ENCODE data around the gene DGKG.

Gene DGKG

DNA sequence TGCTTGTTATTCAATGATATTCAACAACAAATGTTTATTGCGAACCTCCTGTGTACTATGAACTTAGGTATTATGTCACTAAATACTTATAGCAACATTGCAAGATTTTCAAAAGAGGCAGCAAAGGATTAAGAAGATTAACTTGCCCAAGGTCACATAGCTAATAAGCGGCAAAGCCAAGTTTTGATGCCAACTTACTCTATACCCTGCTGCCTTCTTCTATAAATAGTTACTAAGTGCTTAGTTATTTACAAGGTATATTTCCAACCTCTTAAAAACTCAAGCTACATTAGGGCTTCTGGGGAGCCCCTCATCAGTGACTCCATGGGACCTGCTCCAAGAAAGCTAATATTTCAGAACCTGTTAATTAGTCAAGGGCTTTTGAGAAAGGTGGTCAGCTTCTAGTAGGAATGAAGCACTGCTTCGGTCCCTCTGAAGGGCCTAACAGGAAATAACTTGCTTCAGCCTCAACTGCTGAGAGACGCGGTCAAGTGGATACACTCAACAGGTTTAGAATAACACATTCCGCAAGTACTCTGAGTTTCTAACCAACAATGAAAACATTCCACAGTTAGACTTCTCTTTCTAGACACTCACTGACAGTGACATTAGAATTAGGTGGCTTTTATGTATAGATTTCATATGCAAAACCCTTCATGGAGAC lies 125.5 kb downstream of the DGKG start:
- DNase-seq, result no peak

GRCh38 chr3:186235554-186235953 lies 126.5 kb downstream of the DGKG start:
- DNase-seq, result no peak

- DNase-seq, result no peak
Measured at GRCh38 chr3:186234152-186234551, 127.9 kb downstream of the DGKG start.

- DNase-seq, result no peak
Measured at GRCh38 chr3:186226482-186226881, 135.6 kb downstream of the DGKG start.

GRCh38 chr3:186225603-186226002 lies 136.4 kb downstream of the DGKG start:
- DNase-seq, result no peak

GRCh38 chr3:186224041-186224610 lies 137.9 kb downstream of the DGKG start:
- DNase-seq, result no peak

GRCh38 chr3:186223476-186223875 lies 138.6 kb downstream of the DGKG start:
- DNase-seq, result no peak

- DNase-seq, result no peak
Measured at GRCh38 chr3:186221760-186222378, 140.2 kb downstream of the DGKG start.

DNA sequence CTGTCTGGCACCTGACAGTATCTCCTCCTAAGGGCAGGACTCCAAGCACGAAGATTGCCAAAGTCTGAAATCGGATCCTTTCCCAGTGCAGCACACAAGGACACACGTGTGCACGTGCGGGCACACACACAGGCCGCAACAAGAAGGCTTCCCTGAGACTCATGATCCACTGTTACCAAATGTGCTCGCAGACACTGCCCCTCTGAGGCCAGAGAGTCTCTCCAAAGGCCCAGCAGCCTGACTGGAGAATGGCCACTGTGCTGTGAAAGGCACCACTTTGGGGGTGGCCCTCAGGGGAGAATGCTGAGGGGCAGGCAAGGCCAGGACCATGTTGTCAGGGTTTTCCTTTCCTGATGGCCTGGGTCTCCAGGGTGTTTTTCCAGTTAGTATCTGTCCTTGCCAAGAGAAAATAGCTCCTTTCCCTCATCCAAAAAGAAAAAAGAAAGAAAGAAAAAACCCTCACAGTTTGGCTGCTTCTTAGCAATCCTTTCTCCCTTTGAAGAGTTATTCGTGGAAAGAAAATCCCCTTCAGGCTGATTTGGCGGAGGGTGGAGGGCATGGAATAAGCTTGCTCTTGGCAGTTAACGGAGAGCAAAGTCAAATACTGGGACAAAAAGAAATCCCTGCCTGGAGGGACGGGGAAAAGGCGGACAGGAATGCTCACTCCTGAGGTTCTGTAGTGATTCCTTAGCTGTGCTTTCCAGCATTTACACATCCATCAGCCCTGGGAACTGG lies 141.0 kb downstream of the DGKG start:
- DNase-seq, result no peak

- no peak for DNase-seq
Measured at GRCh38 chr3:186220365-186220764, 141.7 kb downstream of the DGKG start.

DNA sequence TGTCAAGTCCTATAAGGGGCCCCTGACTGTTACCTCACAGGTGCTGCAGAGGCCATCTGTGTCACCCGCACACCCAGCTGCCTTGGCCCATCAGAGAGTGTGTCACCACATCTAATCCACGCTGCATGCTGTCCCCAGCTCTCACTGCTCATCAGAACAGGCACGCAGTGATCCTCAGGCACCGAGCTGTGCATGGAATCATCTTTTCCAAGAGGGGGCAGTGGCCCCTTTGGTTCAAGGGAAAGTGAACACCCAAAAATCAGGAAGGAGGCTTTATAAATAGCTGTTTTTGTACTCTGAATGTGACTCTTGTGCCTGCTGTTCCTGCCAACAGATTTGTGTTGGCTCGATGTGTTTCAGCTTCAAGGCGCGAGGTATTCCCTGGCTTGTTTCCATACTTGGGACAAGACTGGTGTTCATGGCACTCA lies 142.8 kb downstream of the DGKG start:
- no peak for DNase-seq

- no peak for DNase-seq
Measured at GRCh38 chr3:186218421-186218820, 143.6 kb downstream of the DGKG start.

- no peak for DNase-seq
Measured at GRCh38 chr3:186217820-186218164, 144.2 kb downstream of the DGKG start.

DNA sequence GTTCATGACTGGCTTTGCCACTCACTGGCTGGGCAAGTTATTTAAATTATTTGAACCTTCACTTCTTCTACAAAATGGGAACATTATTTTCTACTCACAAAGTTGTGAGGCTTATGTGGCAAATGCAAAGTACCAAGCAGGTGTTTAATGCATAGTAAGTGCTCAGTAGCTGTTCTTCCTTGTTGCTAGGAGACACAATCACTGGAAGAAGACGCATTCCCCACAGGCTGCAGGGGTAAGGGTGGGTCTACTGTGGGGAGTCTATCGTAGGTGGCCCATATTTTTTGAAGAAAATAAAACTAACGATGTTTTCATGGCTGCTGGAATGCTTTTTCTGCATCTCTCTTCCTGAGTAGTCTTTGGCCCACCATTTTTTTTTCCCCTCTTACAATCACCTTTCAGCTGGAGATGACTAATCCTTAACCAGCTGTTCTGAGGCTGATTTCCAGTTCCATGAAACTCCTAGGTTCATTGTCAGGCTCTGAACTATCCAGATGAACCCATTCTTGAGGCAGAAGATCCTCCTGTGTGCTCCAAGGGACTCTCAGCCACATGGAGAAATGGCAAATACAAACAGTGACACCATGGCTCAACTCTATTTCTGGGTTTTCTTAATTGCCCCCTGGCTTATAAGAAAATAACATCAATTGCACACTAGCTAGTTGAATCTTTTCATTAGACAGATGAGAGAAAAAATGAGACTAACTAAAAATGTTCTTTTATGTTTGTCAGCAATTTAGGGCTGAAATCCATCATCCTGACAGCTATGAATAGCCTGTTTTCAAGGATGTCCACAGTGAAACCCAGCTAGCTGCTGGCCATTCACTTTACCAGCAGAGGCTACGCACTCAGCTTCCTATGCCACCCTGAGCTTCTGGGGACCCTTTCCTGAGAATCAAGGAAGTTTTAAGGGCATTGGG lies 144.9 kb downstream of the DGKG start:
- no peak for DNase-seq

- no peak for DNase-seq
Measured at GRCh38 chr3:186214670-186215069, 147.4 kb downstream of the DGKG start.

DNA sequence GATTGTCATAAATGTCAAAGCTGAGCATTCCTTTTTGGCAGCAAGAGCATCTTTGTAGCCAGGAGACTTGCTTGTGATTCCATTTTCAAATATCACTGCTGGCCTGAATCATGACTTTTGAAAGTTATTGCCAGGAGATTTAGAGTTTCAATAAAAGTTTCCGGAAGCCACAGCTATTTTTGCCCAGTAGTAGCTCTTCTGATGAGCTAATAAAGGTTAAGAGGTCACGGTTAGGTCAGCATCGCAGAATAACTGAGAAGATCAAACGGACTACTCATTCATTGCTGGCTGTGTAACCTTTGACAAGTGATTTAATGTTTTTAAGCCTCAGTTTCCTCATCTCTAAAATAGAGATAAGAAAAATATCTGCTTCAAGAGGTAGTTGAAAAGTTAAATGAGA lies 148.1 kb downstream of the DGKG start:
- no peak for DNase-seq

DNA sequence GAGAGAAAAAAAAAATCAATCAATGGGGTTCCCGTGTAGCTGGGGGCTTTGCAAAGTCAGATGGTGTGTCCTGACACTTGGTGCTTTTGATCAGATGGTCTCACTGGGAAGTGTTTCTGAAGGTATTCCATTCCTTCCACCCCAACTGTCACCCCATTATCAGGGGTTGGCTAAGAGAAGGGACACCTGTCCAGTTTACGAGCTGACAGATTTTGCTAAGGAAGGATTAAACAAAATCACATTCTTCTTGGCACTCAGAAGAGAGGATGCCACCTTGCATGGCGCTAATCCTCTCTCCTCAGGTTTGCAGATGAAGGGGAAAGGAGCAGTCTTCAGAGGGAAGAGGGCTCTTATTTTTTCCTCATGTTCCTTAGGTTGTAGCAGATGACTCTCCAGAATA lies 149.4 kb downstream of the DGKG start:
- DNase-seq, result no peak

GRCh38 chr3:186210852-186211500 lies 151.1 kb downstream of the DGKG start:
- DNase-seq, result no peak

DNA sequence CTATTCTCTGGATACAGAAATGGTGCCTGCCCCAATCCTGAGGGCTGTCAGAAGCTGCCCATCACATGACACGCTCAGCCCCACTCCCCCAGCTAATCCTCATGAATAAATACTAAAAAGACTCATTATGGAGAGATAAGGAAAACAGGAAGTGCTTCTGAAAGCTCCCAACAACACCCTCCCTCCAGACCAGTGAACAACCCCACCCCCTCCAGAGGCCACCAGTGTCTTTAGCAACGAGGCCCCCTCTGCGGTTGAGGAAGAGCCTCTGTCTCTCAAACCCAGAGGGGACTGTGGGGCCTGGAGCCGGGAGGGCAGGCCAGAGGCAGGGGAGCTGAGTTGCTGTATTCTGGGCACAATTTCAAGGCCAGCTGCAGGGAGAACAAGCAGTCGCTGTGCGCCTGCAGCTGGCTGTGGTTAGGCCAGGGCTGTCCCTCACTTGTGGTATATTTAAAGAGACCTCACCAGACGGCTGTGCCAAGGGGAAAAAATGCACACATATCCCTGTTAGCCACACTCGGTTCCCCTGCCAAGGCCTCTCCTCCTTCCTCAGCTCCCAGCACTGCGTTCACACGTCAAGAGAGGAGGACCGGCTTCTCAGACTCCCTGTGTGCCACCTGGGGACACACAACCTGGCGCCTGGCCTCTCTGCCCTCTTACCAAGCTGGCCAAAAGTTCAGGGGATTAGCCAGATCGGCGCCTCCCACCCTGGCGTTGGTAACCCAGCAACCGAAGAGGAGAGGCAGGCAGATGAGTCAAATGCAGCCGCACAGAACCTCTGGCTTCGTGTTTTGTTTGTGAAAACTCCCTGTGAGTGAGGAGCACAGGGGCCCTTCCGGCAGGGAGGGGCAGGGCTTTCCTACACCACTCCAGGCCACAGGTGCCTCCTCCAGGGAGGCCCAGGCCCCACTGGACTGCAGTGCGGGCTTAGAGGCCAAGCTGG lies 152.0 kb downstream of the DGKG start:
- no peak for DNase-seq

DNA sequence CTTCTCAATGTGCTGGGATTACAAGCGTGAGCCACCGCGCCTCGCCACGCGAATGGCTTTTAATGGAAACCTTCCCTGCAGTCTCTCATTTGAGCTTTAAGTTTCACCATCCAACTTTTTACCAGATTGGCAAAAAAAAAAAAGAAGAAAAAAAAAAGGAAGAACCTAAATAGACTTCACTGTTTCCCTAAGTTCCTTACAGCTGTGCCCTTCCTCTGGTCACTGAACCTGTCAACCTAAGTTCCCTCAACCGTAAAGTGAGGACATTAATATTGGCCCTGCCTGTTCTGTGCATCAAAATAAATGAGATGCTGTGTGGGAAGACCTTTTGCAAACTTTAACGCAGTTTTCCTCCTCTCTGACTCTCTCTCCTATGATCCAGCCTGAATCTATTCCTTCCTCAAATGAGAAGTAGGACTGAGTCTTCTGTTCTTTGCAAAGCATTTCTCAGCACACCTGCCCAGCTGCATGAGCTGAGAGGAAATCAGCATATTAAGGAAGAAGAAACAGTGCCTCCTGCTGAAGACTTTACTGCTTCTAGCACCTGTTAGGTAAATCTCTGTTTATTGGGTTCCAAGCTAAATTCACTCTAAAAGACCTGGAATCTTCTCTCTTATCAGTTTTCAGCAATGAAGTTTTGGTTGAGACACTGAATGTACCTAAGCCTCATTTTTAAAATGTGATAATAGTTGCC lies 153.6 kb downstream of the DGKG start:
- no peak for DNase-seq

Data from CD4-positive, alpha-beta T cell treated with Interleukin-6 for 4 hours (primary cell).